ENCODE measurements around the gene FFAR3. TPM values are rescaled to one million over a fixed set of nuclear protein-coding genes. Genes with fewer than 3 reads are reported as not detected.

The FFAR3 gene
- total RNA-seq, 2 experiments from 2014 or later, result not detected

DNA sequence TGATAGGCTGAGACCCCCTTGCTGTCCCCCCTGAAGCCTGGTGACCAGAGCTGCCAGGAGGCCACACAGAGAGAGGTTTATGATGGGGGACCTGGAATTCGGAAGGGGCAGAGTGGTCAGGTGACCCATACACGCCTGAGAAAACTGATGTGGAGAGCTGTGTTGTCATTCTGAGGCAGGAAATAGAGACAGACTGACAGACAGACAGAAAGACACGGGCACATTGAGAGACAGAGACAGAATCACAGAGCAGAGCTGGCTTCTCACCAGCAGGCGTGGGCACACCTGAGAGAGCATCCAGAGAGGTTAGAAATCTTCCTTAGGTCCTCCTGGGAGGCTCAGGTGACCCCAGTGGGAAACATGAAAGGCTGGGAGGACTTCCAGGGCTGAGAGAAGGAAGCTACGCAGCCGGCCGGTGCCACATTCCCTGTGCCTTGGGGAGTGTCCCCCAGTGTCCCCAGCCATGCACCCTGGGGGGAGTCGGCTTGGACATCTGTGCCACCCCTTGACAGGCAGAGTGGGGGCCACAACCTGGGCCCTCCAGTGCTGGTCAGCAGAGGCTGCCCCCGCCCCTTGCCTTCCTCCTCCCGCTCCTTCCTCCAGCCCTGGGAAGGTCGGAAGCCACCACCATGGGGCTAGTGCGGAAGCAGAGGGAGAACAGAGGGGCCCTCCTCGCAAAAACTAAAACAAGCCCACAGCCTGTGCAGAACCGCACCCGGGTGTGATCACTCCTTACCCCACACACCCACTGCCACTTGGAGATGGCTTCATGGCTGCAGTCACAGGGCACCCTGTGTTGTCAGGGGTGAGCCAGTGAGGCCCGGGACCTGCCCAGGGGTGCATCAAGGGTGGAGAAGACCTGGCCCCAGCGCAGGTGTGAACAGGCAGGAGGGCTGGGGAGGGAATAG lies 8.4 kb upstream of the FFAR3 start:
- Mint-ChIP-seq H3K4me1 (ENCODE audit: low read depth) (peaks cover 31% of the 10 kb centered on the region), H3K27me3 (peaks cover 14% of the 10 kb centered on the region), H3K4me3 (no peak overlapping the region), H3K27ac (no peak overlapping the region), H3K36me3 (ENCODE audit: low read depth) (no peaks in the 10 kb centered on the region), H3K9me3 (no peaks in the 10 kb centered on the region)
- intact Hi-C loops (cut with DNase I, micrococcal nuclease), result loop anchor here in 1 of 2 experiments (5.0 kb wide), 1 partner anchor 242 kb away; no protein-coding TSS in a partner anchor
- H3K4me3 ChIP-seq (ENCODE audit: low read length), result no peak overlapping the region
- POLR2A ChIA-PET, result no interaction called here
- TF ChIP-seq, protein P1, sequence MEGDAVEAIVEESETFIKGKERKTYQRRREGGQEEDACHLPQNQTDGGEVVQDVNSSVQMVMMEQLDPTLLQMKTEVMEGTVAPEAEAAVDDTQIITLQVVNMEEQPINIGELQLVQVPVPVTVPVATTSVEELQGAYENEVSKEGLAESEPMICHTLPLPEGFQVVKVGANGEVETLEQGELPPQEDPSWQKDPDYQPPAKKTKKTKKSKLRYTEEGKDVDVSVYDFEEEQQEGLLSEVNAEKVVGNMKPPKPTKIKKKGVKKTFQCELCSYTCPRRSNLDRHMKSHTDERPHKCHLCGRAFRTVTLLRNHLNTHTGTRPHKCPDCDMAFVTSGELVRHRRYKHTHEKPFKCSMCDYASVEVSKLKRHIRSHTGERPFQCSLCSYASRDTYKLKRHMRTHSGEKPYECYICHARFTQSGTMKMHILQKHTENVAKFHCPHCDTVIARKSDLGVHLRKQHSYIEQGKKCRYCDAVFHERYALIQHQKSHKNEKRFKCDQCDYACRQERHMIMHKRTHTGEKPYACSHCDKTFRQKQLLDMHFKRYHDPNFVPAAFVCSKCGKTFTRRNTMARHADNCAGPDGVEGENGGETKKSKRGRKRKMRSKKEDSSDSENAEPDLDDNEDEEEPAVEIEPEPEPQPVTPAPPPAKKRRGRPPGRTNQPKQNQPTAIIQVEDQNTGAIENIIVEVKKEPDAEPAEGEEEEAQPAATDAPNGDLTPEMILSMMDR (IDR thresholded peaks at IDR 0.05), result no peak
- no peak overlapping the region for H3K27ac ChIP-seq (ENCODE audit: low read depth in 1 of 2, low read length in 2 of 2)
- ATAC-seq (ENCODE audit: poor library complexity), result no peak
- CTCF ChIA-PET, result interaction anchor here (0.6 to 1.0 kb wide), 2 partner anchors 113 to 1711 kb away, joined by 3 to 4 read pairs; no protein-coding TSS in a partner anchor
- H3K4me1 ChIP-seq (ENCODE audit: insufficient read depth, low read length), result peaks cover 37% of the 10 kb centered on the region
- H3K9me3 ChIP-seq (ENCODE audit: control insufficient read depth in 1 of 2, insufficient read depth in 1 of 2, low read length in 2 of 2), result peaks cover 0 to 3% of the 10 kb centered on the region in 2 experiments
- peaks cover 0 to 2% of the 10 kb centered on the region in 2 experiments for H3K27me3 ChIP-seq (ENCODE audit: control insufficient read depth in 1 of 2, insufficient read depth in 2 of 2, low read length in 2 of 2)
- H3K36me3 ChIP-seq (ENCODE audit: insufficient read depth, low read length), result no peaks in the 10 kb centered on the region
- peak in 2 of 14 experiments; percentile 8 to 27 for DNase-seq

DNA sequence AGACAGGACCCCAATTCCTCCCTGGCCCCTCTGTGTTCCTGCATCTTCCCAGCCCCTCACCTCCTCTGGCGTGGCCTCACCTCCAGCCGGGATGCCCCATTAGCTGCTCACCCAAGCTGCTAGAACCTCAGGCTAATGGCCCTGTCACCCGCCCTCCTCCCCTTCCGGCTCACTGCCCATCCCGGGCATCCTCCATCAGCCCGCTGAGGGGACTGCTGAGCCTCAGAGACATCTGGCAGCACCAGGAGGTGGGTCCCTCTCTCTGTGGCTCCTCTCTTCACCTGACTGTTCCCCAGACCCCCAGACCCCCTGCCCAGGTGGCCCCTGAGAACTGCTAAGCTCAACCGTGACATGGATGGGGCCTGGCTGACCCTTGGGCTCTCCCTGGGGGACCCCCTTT lies 7.7 kb upstream of the FFAR3 start:
- H3K27me3 ChIP-seq (ENCODE audit: control insufficient read depth in 1 of 2, insufficient read depth in 2 of 2, low read length in 2 of 2), result peaks cover 0 to 1% of the 10 kb centered on the region in 2 experiments
- POLR2A ChIA-PET, result no interaction called here
- Mint-ChIP-seq H3K4me1 (ENCODE audit: low read depth) (peaks cover 31% of the 10 kb centered on the region), H3K4me3 (no peak overlapping the region), H3K27ac (no peak overlapping the region), H3K27me3 (peaks cover 14% of the 10 kb centered on the region), H3K36me3 (ENCODE audit: low read depth) (no peaks in the 10 kb centered on the region), H3K9me3 (no peaks in the 10 kb centered on the region)
- no peak overlapping the region for H3K4me3 ChIP-seq (ENCODE audit: low read length)
- peaks cover 0 to 3% of the 10 kb centered on the region in 2 experiments for H3K9me3 ChIP-seq (ENCODE audit: control insufficient read depth in 1 of 2, insufficient read depth in 1 of 2, low read length in 2 of 2)
- no peak overlapping the region for H3K27ac ChIP-seq (ENCODE audit: low read depth in 1 of 2, low read length in 2 of 2)
- intact Hi-C loops (cut with DNase I, micrococcal nuclease), result loop anchor here in 1 of 2 experiments (5.0 kb wide), 1 partner anchor 242 kb away; no protein-coding TSS in a partner anchor
- H3K4me1 ChIP-seq (ENCODE audit: insufficient read depth, low read length), result peaks cover 37% of the 10 kb centered on the region
- ATAC-seq (ENCODE audit: poor library complexity), result no peak
- peak in 1 of 14 experiments; percentile 26 for DNase-seq
- H3K36me3 ChIP-seq (ENCODE audit: insufficient read depth, low read length), result no peaks in the 10 kb centered on the region
- CTCF ChIA-PET, result interaction anchor here (1.0 kb wide), 1 partner anchor 113 kb away, joined by 3 read pairs; no protein-coding TSS in a partner anchor
- TF ChIP-seq, protein P1 (IDR thresholded peaks at IDR 0.05), result no peak

DNA sequence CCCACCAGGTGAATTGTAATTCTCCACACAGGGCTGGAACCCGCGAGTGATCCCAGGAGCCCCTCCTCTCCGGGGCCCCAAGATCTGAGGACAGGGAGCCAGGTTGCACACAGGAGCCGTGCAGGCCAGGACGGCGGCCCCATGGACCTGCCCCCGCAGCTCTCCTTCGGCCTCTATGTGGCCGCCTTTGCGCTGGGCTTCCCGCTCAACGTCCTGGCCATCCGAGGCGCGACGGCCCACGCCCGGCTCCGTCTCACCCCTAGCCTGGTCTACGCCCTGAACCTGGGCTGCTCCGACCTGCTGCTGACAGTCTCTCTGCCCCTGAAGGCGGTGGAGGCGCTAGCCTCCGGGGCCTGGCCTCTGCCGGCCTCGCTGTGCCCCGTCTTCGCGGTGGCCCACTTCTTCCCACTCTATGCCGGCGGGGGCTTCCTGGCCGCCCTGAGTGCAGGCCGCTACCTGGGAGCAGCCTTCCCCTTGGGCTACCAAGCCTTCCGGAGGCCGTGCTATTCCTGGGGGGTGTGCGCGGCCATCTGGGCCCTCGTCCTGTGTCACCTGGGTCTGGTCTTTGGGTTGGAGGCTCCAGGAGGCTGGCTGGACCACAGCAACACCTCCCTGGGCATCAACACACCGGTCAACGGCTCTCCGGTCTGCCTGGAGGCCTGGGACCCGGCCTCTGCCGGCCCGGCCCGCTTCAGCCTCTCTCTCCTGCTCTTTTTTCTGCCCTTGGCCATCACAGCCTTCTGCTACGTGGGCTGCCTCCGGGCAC lies 6.7 kb upstream of the FFAR3 start:
- no peak overlapping the region for H3K27ac ChIP-seq (ENCODE audit: low read depth in 1 of 2, low read length in 2 of 2)
- Mint-ChIP-seq H3K4me1 (ENCODE audit: low read depth) (peaks cover 20% of the 10 kb centered on the region), H3K4me3 (no peak overlapping the region), H3K9me3 (no peaks in the 10 kb centered on the region), H3K27me3 (peaks cover 12% of the 10 kb centered on the region), H3K36me3 (ENCODE audit: low read depth) (no peaks in the 10 kb centered on the region), H3K27ac (no peak overlapping the region)
- H3K27me3 ChIP-seq (ENCODE audit: control insufficient read depth in 1 of 2, insufficient read depth in 2 of 2, low read length in 2 of 2), result no peaks in the 10 kb centered on the region
- intact Hi-C loops (cut with DNase I, micrococcal nuclease), result loop anchor here (1.0 to 5.0 kb wide), 4 partner anchors 105 to 241 kb away; no protein-coding TSS in a partner anchor
- DNase-seq (peak in 2 of 14 experiments; percentile 18 to 30), ATAC-seq (ENCODE audit: poor library complexity) (no peak)
- ChIA-PET POLR2A (interaction anchor here (2.3 kb wide), 1 partner anchor 111 kb away, joined by 15 read pairs; no protein-coding TSS in a partner anchor), CTCF (no interaction called here)
- TF ChIP-seq, protein P1 (IDR thresholded peaks at IDR 0.05), result no peak
- H3K4me1 ChIP-seq (ENCODE audit: insufficient read depth, low read length), result peaks cover 27% of the 10 kb centered on the region
- H3K36me3 ChIP-seq (ENCODE audit: insufficient read depth, low read length), result no peaks in the 10 kb centered on the region
- peaks cover 0 to 3% of the 10 kb centered on the region in 2 experiments for H3K9me3 ChIP-seq (ENCODE audit: control insufficient read depth in 1 of 2, insufficient read depth in 1 of 2, low read length in 2 of 2)
- no peak overlapping the region for H3K4me3 ChIP-seq (ENCODE audit: low read length)
